SH-SY5Y (cell line): ENCODE measurements around the gene RSU1.

Source experiments
- GATA2 ChIP-seq: IDR thresholded peaks from 2 replicates; pipeline ENCODE4 v1.6.1; 2011; ENCODE audit warnings: mild to moderate bottlenecking, low read depth, low read length
- GATA3 ChIP-seq: IDR thresholded peaks from 2 replicates; pipeline ENCODE4 v1.6.1; 2011; ENCODE audit warnings: low read depth, mild to moderate bottlenecking, low read length, moderate library complexity

DNA sequence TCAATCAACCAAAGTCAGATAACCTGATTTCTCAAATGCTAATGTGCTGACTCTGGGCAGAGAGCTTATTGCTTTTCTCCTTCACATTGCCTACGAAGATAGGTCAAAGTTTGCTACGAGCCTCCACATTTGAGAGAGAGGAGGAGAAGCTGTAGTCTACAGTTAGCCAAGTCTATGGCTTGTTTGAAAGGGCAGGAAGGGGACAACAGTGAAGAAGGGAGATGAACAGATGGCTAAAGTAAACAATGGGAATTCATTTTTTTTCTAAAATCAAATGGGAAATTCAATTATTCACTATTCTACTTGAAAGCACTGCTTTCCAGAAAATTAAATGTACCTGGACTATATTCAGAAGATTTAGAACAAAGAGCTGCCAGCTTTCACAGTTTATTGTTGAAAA lies 168.9 kb downstream of the RSU1 start:
- TF ChIP-seq GATA3 (no peak), GATA2 (no peak)
